Effector memory CD8-positive, alpha-beta T cell (primary cell): ENCODE results near the gene VEGFB.

Experiments used
- ATAC-seq: fragments of 150-1000 bp; cut with Tn5 transposase; replicated peaks from 2 replicates; pipeline ENCODE4 v1.10.0; 2021; ENCODE audit warnings: mild to moderate bottlenecking, moderate library complexity
- DNase-seq, 3 experiments: peaks; one replicate each; pipeline ENCODE4 v3.0.0; 2021
- H3K27ac Mint-ChIP-seq, 2 donors: one replicate each; pipeline ENCODE4 v1.8.0; 2022; ENCODE audit warnings: mild to moderate bottlenecking in 2 of 2, mixed read lengths in 2 of 2, moderate library complexity in 2 of 2
- H3K27me3 Mint-ChIP-seq, 2 donors: one replicate each; pipeline ENCODE4 v1.8.0; 2022; ENCODE audit warnings: mixed read lengths in 2 of 2
- H3K36me3 Mint-ChIP-seq: one replicate; pipeline ENCODE4 v1.8.0; 2022; ENCODE audit warnings: mild to moderate bottlenecking, moderate library complexity, mixed read lengths; ENCODE audit not compliant: insufficient read depth
- H3K4me1 Mint-ChIP-seq, 2 donors: one replicate each; pipeline ENCODE4 v1.8.0; 2022; ENCODE audit warnings: low read depth in 2 of 2, mixed read lengths in 2 of 2
- H3K4me3 Mint-ChIP-seq, 2 donors: one replicate each; pipeline ENCODE4 v1.8.0; 2022; ENCODE audit warnings: mild to moderate bottlenecking in 2 of 2, mixed read lengths in 2 of 2, moderate library complexity in 2 of 2
- H3K9me3 Mint-ChIP-seq, 2 donors: one replicate each; pipeline ENCODE4 v1.8.0; 2022; ENCODE audit warnings: mixed read lengths in 2 of 2

Gene VEGFB

GRCh38 chr11:64230171-64230984 is 4.0 kb upstream of the VEGFB start, which contains the start of gene DNAJC4:
TSS of gene DNAJC4 (plus strand) at chr11:64230548. CDS start at chr11:64230855, 307 bp downstream.
- no peaks in the 10 kb centered on the region for H3K27me3 Mint-ChIP-seq
- H3K4me1 Mint-ChIP-seq, result peaks cover 37 to 38% of the 10 kb centered on the region in 2 donors
- ATAC-seq (peak; percentile 50), DNase-seq (peak; percentile 83 to 86 (median 85))
- peak within 1 kb of the TSS; percentile 97 to 98 for H3K27ac Mint-ChIP-seq
- no peaks in the 10 kb centered on the region for H3K9me3 Mint-ChIP-seq
- peaks cover 16% of the 10 kb centered on the region for H3K36me3 Mint-ChIP-seq
- peak within 1 kb of the TSS; percentile 91 to 93 for H3K4me3 Mint-ChIP-seq

DNA sequence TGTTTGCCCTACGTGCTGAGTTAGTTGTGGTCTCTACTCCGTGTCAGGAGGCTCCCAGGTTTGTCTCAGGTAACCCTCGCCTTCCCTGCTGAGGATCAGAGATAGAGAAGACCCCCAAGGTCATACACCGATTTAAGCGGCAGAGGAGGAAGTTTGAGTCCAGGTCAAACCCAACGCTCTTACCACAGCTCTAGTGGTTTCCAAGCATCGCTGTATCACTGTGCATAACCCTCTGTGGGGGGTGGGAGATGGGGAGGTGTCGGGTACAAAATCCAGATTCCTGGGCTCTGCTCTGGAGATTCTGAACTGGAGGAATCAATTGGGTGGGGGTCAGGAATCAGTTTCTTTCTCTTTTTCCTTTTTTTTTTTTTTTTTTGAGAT is 3.4 kb upstream of the VEGFB start:
- ATAC-seq (no peak), DNase-seq (no peak)
- Mint-ChIP-seq H3K36me3 (peaks cover 16% of the 10 kb centered on the region), H3K4me3 (peak overlapping the region; percentile 91 to 93), H3K27ac (peak overlapping the region; percentile 97 to 98), H3K9me3 (no peaks in the 10 kb centered on the region), H3K4me1 (peaks cover 39 to 41% of the 10 kb centered on the region in 2 donors), H3K27me3 (no peaks in the 10 kb centered on the region)

DNA sequence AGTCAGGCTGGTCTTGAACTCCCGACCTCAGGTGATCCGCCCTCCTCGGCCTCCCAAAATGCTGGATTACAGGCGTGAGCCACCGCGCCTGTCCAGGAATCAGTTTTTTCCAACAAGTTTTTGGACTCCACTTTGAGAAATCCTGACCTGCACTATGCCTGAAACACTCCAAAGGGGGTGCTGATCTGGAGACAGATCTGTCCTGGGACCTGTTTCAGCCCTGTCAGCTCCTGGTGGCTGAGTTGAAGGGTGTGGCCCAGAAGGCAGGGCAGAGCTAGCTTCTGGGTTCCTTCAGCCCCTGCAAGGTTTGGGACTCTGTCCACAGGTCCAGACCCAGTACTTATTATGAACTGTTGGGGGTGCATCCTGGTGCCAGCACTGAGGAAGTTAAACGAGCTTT is 2.8 kb upstream of the VEGFB start:
- DNase-seq (no peak), ATAC-seq (no peak)
- H3K4me1 Mint-ChIP-seq, result peaks cover 39 to 41% of the 10 kb centered on the region in 2 donors
- H3K36me3 Mint-ChIP-seq, result peaks cover 16% of the 10 kb centered on the region
- H3K9me3 Mint-ChIP-seq, result no peaks in the 10 kb centered on the region
- H3K4me3 Mint-ChIP-seq, result peak overlapping the region; percentile 91 to 93
- peak overlapping the region in 1 of 2 donors; percentile 38 for H3K27ac Mint-ChIP-seq
- H3K27me3 Mint-ChIP-seq, result no peaks in the 10 kb centered on the region

DNA sequence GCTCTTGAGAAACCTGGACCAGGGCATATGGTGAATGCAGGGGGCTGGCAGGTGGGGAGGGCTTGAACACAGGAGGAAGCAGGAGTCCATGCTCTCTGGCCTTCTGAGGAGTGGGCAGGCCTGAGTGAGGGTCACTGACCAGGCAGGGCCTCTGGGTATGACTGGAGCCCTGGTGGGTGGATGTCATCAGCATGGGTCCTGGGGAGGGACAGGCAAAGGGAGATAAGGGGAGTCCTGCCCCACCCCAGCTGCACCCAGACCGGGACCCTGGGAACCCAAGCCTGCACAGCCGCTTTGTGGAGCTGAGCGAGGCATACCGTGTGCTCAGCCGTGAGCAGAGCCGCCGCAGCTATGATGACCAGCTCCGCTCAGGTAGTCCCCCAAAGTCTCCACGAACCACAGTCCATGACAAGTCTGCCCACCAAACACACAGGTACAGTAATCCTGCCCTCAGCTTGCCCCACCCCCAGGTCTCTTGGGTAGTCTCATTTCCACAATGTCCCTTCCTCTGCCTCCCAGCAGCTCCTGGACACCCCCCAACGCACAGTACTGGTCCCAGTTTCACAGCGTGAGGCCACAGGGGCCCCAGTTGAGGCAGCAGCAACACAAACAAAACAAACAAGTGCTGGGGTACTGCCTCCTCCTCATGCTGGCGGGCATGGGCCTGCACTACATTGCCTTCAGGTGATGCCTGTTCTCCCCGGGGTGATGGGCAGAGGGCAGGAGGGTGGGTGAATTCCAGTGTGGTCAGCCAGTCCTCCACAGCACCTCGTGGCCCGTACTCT is 2.0 kb upstream of the VEGFB start:
- H3K4me3 Mint-ChIP-seq, result peak overlapping the region; percentile 61 to 91
- no peak for ATAC-seq
- peaks cover 31 to 33% of the 10 kb centered on the region in 2 donors for H3K4me1 Mint-ChIP-seq
- peaks cover 13% of the 10 kb centered on the region for H3K36me3 Mint-ChIP-seq
- no peak for DNase-seq
- H3K9me3 Mint-ChIP-seq, result no peaks in the 10 kb centered on the region
- no peaks in the 10 kb centered on the region for H3K27me3 Mint-ChIP-seq
- H3K27ac Mint-ChIP-seq, result peak overlapping the region in 1 of 2 donors; percentile 49

DNA sequence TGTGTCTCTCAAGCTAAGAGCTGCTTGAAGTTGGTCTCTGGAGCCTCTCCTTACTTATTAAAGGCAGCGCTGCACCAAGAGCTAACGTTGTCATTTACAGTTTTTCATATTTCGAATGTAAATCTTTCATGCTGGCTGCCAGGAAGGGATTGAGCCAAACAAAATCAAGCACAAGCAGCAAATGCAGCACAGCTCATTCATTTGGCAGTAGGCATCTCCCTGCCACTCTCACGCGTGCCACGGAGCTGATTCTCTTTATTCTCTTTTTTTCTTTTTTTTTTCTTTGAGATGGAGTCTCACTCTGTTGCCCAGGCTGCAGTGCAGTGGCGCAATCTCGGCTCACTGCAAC is 1.4 kb upstream of the VEGFB start:
- peaks cover 13% of the 10 kb centered on the region for H3K36me3 Mint-ChIP-seq
- peak overlapping the region in 1 of 2 donors; percentile 49 for H3K27ac Mint-ChIP-seq
- no peaks in the 10 kb centered on the region for H3K9me3 Mint-ChIP-seq
- H3K4me3 Mint-ChIP-seq, result peak overlapping the region; percentile 61 to 91
- peaks cover 30 to 31% of the 10 kb centered on the region in 2 donors for H3K4me1 Mint-ChIP-seq
- DNase-seq (no peak), ATAC-seq (no peak)
- no peaks in the 10 kb centered on the region for H3K27me3 Mint-ChIP-seq

DNA sequence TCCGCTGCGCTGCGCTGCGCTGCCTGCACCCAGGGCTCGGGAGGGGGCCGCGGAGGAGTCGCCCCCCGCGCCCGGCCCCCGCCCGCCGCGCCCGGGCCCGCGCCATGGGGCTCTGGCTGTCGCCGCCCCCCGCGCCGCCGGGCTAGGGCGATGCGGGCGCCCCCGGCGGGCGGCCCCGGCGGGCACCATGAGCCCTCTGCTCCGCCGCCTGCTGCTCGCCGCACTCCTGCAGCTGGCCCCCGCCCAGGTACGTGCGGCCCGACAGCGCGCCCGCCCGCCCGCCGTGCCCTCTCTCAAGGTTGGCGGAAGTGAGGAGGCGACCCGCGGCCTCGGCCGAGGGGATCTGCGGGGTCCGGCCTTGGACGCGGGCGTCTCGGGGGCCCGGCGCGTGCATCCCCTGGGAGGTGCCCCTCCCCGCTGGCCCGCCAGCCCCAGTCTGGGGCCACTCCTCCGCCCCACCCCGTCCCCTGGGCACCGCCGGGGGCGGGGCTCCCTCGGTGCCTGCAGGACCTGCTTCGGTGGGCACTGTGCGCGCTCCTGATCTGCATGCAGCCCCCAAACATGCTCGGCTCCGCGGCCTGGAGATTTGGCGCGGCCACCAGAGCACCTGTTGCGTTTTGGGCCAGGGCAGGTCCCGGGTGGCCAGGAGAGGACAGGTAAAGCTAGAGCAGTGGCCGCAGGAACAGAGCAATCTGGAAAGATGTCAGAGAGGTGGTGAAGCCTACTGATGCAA is 429 bp downstream of the VEGFB start:
- ATAC-seq (peak; percentile 68), DNase-seq (peak in 2 of 3 experiments; percentile 52 to 53)
- Mint-ChIP-seq H3K27ac (peak overlapping the region; percentile 46 to 81), H3K36me3 (peaks cover 12% of the 10 kb centered on the region), H3K4me1 (peaks cover 24 to 26% of the 10 kb centered on the region in 2 donors), H3K9me3 (no peaks in the 10 kb centered on the region), H3K27me3 (no peaks in the 10 kb centered on the region), H3K4me3 (peak overlapping the region; percentile 80 to 86)

DNA sequence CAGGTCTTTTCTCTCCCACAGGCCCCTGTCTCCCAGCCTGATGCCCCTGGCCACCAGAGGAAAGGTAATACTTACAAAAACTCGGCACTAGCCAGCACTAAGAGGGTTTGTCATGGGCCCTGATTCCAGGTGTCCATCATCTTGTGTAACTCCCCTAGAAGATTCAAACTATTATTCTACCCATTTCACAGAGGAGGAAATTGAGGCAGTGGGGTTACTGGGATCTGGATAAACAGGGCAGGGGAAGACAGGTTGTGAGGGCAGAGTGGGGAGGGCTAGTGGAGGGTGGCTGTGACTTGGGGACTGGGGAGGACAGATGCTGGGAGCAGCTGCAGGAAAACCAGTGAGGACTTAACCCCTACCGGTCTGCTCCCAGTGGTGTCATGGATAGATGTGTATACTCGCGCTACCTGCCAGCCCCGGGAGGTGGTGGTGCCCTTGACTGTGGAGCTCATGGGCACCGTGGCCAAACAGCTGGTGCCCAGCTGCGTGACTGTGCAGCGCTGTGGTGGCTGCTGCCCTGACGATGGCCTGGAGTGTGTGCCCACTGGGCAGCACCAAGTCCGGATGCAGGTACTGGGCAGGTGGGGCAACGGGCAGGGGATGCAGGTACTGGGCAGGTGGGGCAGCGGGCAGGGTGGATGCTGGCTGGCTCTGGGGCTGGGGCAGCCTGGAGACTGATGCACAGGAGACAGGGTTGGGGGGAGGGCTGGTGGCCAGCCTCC is 1.2 kb downstream of the VEGFB start:
- DNase-seq (no peak), ATAC-seq (no peak)
- Mint-ChIP-seq H3K4me1 (peaks cover 28 to 29% of the 10 kb centered on the region in 2 donors), H3K4me3 (peak overlapping the region; percentile 80 to 86), H3K27ac (peak overlapping the region; percentile 46 to 81), H3K27me3 (no peaks in the 10 kb centered on the region), H3K9me3 (no peaks in the 10 kb centered on the region), H3K36me3 (peaks cover 11% of the 10 kb centered on the region)

DNA sequence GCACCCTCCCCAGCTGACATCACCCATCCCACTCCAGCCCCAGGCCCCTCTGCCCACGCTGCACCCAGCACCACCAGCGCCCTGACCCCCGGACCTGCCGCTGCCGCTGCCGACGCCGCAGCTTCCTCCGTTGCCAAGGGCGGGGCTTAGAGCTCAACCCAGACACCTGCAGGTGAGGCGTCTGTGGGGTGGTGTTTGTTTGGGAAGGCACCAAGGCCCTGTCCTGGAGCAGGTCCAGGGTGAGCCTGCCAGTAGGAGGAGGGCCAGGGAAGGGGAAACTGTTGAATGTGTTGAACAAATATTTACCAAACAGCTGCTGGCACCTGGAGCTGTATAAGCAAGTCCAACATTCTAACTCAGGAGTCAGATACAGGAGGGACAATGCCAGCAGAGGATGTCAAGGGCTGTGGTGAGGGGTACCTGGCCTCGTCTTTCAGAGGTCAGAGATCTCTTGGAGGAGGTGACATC is 3.1 kb downstream of the VEGFB start:
- H3K27ac Mint-ChIP-seq, result peak overlapping the region in 1 of 2 donors; percentile 100
- peaks cover 30 to 31% of the 10 kb centered on the region in 2 donors for H3K4me1 Mint-ChIP-seq
- no peak for ATAC-seq
- H3K27me3 Mint-ChIP-seq, result no peaks in the 10 kb centered on the region
- H3K4me3 Mint-ChIP-seq, result no peak overlapping the region
- H3K36me3 Mint-ChIP-seq, result peaks cover 20% of the 10 kb centered on the region
- no peaks in the 10 kb centered on the region for H3K9me3 Mint-ChIP-seq
- DNase-seq, result no peak

GRCh38 chr11:64238076-64238475 is 3.7 kb downstream of the VEGFB start:
- H3K36me3 Mint-ChIP-seq, result peaks cover 20% of the 10 kb centered on the region
- H3K9me3 Mint-ChIP-seq, result no peaks in the 10 kb centered on the region
- peak overlapping the region in 1 of 2 donors; percentile 100 for H3K27ac Mint-ChIP-seq
- DNase-seq (no peak), ATAC-seq (no peak)
- H3K27me3 Mint-ChIP-seq, result no peaks in the 10 kb centered on the region
- no peak overlapping the region for H3K4me3 Mint-ChIP-seq
- H3K4me1 Mint-ChIP-seq, result peaks cover 25 to 33% of the 10 kb centered on the region in 2 donors

DNA sequence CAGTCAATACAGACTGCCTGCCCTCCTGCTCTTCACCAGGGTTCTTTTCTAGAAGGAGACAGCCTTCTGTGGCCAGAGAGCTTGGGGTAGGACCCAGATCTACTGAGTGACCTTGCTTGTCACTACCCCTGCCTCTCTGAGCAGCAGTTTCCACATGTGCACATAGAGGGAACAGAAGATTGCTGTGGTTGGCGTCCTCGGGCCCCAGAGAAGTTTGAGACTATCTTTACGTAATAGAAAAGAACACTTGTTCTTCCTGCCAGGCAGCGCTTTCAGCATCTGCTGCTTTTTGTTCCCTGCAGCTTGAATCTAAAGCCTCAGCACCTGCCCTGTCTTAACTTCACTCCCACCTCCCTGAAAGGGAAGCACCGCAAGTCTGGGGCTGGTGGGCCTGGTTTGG is 4.6 kb downstream of the VEGFB start:
- Mint-ChIP-seq H3K27me3 (no peaks in the 10 kb centered on the region), H3K4me1 (peaks cover 31 to 32% of the 10 kb centered on the region in 2 donors), H3K27ac (peak overlapping the region; percentile 100), H3K4me3 (no peak overlapping the region), H3K9me3 (no peaks in the 10 kb centered on the region), H3K36me3 (peaks cover 20% of the 10 kb centered on the region)
- no peak for ATAC-seq
- DNase-seq, result no peak

DNA sequence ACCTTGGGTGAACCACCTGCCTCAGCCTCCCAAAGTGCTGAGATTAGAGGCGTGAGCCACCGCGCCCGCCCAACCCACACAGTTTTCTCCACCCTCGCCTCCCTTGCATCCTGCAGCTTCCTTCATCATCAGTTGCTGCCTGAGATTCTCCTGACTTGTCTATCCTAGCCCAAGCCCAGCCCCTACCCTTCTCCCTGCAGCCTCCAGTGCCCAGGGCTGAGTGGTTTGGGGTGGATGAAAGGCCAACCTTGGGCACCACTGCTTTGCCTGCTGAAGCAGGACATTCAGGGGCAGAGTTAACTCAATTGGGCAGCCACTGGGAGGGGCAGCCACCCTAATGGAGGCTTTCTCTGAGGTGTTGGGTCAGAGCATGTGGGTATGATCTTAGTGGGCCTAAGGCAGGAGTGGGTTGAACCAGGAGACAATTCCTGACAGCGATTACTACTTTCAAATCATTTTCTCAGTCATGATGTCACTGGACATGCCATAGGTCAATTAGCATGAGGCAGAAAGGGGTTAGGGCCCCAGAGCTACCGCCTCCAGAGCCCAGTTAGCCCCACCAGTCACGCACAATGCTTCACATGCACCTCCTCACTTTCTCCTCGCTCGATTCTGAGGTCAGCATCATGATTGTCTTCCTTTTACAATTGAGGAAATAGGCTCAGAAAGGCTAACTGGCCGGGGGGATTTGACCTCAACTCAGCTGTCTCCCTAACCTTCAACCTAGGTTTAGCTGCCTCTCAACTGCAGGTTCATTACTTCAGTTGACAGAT is 5.5 kb downstream of the VEGFB start:
- Mint-ChIP-seq H3K4me3 (peak overlapping the region; percentile 87), H3K4me1 (peaks cover 32% of the 10 kb centered on the region in 2 donors), H3K36me3 (peaks cover 20% of the 10 kb centered on the region), H3K9me3 (no peaks in the 10 kb centered on the region), H3K27me3 (no peaks in the 10 kb centered on the region), H3K27ac (peak overlapping the region; percentile 100)
- no peak for DNase-seq
- no peak for ATAC-seq
